ENCODE measurements around the gene TMEM60. TPM values are rescaled to one million over a fixed set of nuclear protein-coding genes. Genes with fewer than 3 reads are reported as not detected.
"Not testable (repeated sequence)": the region's sequence is repeated elsewhere in the genome, so short reads cannot be mapped to it uniquely, and the experiment has no call there.

Gene TMEM60, protein sequence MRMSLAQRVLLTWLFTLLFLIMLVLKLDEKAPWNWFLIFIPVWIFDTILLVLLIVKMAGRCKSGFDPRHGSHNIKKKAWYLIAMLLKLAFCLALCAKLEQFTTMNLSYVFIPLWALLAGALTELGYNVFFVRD
- 10 to 100 TPM; 13.4 to 25.6 (median 17.4) TPM for polyA plus RNA-seq

DNA sequence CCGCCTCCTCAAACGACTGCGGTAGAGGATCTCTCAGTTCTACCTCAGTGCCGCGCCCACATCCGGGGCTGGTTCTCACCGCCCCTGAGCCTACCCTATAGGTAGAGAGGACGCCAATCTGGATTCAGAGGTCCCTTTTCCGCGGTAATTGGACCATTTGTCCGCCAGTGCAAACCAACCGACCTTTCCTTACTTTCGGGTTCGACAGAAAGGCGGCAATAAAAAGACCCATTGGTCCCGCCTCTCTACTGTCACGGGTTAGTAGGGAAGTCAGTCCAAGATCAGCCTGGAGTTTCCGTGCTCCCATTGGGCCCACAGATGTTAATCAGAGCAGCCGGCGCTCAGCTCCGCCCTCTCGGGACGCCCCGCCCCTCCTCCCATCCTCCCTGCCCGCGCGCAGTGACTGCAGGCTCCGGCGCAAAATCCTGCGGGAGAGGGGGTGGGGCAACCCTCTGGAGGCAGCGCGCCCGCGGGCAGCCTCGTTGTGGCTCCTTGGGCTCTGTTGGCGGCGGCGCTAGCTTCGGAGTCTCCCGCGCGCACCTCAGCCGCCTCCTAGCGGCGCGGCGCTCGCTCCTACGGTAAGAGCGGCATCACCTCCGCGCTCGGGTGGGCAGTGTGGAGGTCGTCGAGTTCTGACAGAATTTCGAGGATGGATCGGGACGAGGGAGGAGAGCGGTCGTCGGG lies at the start of gene TMEM60, which contains the start of gene PHTF2:
TSS of gene TMEM60 (minus strand) at position 41 of the 684 bp plus-strand sequence. CDS start 4,061 bp downstream, outside the sequence.
TSS of gene PHTF2 (plus strand) at position 380 of the 684 bp plus-strand sequence.
- peak within 1 kb of the TSS; percentile 28 for H3K27ac ChIP-seq (ENCODE audit: low read depth, low read length)
- 0 to 1% (median 0%) methylated on average over 57 to 61 of the region's 61 CpGs for WGBS, 3 donors

DNA sequence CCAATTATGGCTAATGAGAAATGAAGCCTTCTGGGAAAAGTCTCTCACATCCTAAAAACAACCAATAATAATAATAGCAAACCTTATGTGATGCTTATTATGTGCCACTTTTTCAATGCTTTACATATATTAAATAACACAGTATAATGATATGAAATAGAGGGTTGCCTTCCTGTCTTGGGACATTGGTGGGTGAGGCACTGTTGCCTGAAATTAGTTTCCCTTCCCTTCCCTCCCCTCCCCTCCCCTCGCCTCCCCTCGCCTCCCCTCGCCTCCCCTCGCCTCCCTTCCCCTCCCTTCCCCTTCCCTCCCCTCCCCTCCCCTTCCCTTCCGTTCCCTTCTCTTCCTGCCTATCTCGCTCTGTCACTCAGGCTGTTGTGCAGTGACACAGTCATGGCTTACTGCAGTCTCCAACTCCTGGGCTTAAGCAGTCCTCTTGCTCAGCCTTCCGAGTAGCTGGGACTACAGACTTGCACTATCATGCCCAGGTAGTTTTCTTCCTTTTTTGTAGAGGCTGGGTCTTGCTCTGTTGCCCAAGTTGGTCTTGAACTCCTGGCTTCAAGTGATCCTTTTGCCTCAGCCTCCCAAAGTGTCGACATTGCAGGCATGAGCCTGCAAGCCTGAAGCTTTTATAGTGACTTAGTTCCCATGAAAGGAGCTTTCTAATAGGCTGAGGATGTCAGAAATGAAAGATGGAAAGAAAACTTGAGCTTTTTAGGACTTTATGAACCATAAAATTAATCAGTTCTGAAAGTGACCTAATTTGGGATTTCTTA lies 48.3 kb upstream of the TMEM60 start:
- no peak overlapping the region for H3K27ac ChIP-seq (ENCODE audit: low read depth, low read length)
- WGBS, 3 donors: 73 to 89% (median 84%) methylated on average over 2 to 7 of the region's 8 CpGs

DNA sequence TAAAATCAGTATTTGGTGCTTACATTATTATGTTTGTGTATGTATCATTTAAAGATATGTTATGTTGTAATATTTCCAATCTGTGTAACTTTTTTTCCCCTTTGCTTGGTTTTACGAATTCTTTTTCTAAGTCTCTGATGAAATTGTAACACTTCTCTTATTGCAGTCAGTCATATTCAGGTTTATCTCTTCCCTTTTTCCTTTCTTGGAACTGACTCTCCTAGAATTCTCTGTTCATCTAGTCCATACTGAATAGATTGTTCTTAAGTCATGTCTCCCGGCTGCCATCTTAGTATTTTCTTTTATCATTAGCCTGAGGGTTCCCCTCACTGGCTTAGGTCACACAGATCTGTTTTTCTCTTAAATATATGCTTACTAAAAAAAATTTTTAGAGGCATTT lies 45.0 kb upstream of the TMEM60 start:
- 73 to 98% (median 79%) methylated on average over 2 of the region's 2 CpGs for WGBS, 3 donors
- H3K27ac ChIP-seq (ENCODE audit: low read depth, low read length): no peak overlapping the region

DNA sequence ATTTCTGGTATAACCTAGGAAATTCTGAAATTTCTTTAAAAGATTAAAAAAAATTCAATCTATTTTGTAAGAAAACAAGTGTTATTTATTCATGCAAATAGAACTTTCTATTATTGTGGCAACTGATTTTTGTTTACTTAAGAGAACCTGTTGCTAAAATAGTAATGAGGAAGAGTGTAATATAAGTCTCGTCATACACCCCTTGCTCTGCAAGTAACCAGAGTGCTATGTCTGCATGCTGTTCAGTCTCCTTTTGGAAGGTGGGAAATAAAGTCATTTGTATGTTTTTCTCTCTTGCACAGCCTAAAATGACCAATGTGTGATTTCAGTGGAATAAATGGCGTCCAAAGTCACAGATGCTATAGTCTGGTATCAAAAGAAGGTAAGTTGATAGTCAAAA lies 41.7 kb upstream of the TMEM60 start:
- WGBS, 3 donors: 81 to 84% (median 82%) methylated on average over 2 of the region's 2 CpGs
- H3K27ac ChIP-seq (ENCODE audit: low read depth, low read length): no peak overlapping the region

DNA sequence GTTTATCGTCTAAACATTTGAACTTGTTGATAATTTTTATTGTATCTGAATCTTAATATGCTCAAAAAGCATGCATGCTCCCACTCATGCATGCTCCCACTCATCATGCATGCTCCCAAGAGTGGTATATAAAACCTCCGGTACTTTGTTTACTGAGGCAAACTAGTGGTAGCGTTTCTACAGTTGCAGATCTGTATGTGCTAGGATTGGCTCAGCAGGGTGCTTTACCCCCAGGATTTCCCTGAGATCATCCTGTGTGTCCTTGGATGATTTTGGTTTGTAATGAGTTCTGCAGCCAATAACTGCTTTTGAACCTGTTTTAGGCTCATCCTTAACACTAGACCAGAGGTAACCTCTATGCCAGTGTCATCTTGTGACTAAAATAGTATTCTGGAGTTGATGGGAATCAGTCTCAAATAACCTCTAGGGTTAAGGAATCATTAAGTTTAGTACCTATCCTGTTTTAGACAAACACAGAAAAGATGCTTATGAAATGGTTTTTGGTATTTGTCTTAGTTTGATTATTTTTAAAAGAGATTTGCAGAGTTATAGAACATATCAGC lies 40.8 kb upstream of the TMEM60 start:
- no peak overlapping the region for H3K27ac ChIP-seq (ENCODE audit: low read depth, low read length)
- WGBS, 3 donors: 45 to 81% (median 67%) methylated on average over 3 of the region's 3 CpGs

DNA sequence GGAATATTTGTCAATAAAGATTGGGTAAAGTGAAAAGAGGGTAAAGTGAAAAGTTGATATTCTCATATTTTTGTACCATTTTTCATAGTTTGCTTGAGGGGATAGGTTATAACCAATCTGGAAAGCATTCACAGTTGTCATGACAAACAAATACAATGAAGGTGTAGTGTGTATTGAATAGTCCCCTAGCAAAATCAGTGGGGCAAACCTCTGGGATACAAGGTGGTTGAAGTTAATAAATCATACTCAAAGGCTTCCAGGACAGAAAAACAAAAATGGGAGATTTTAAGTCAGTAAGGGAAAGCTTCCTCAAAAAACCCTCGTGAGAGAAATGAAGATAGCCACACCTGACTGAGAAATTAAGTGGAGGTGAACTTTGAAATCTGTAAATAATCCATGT lies 39.7 kb upstream of the TMEM60 start:
- H3K27ac ChIP-seq (ENCODE audit: low read depth, low read length): no peak overlapping the region
- 19 to 77% (median 65%) methylated on average over 1 of the region's 1 CpG for WGBS, 3 donors

DNA sequence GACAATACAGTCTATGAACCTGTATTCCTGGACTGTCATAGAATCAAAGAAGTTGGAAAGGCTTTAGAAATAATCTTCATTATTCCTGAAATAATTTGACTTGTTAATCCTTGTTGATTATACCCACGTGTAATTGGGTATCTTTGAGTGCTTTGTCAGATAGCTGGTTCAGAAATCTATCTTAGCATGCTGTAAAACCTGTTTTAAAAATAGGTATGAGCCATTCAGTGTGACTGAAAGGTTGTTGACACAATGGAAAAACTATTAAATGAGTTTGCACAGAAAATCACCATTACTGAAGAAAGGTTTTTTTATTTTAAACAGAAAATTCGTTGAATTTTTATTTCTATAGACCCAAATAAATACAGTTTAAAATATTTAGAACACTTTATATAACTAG lies 39.0 kb upstream of the TMEM60 start:
- WGBS, 3 donors: 17 to 69% (median 65%) methylated on average over 2 of the region's 2 CpGs

DNA sequence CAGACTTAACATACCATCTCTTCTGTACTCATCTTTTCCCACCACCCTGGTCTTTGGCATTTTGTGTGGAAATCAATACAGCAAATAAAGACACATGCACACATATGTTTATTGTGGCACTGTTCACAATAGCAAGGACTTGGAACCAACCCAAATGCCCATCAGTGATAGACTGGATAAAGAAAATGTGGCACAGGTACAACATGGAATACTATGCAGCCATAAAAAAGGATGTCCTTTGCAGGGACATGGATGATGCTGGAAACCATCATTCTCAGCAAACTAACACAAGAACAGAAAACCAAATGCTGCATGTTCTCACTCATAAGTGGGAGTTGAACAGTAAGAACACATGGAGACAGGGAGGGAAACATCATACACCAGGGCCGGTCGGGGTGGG lies 38.2 kb upstream of the TMEM60 start:
- 97 to 100% (median 100%) methylated on average over 2 of the region's 2 CpGs for WGBS, 3 donors
- not testable (repeated sequence) for H3K27ac ChIP-seq (ENCODE audit: low read depth, low read length)

More for the DNA sequence above, 39.0 kb upstream of the TMEM60 start:
- no peak overlapping the region for H3K27ac ChIP-seq (ENCODE audit: low read depth, low read length)

DNA sequence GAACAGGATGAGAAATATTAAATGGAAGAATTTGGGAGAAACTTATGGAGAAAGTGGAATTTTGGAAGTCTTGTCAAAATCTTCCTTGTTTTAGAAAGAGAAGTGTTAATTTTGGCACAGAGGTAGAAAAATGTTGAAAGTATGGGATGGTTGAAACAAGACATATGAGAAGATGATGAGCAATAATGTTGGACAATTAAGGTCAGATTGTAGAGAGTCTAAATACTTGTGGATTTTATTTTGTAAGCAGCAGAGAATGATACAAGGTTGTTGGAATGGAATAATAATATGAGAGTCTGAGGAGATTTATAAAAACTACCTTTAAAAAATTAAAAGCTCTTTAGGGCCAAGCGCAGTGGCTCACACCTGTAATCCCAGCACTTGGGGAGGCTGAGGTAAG lies 34.9 kb upstream of the TMEM60 start:
- H3K27ac ChIP-seq (ENCODE audit: low read depth, low read length): no peak overlapping the region
- WGBS, 3 donors: 98 to 100% (median 100%) methylated on average over 1 of the region's 1 CpG

DNA sequence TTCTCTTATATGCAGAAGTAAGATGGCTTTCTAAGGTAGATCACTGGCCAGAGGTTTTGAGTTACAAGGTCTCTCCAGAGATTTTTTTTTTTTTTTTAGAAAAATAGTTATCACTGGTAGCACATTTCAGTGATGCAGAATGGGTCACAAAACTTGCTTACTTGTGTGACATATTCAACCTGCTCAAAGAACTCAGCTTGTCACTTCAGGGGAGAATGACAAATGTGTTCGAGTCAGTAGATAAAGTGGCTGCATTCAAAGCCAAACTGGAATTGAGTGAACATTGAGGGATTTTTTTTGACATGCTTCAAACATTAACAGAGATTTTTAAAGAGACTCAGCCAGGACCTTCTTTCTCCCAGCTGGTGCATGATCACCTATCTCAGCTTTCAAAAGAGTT lies 33.7 kb upstream of the TMEM60 start:
- H3K27ac ChIP-seq (ENCODE audit: low read depth, low read length): no peak overlapping the region
- 29 to 93% (median 85%) methylated on average over 1 of the region's 1 CpG for WGBS, 3 donors

DNA sequence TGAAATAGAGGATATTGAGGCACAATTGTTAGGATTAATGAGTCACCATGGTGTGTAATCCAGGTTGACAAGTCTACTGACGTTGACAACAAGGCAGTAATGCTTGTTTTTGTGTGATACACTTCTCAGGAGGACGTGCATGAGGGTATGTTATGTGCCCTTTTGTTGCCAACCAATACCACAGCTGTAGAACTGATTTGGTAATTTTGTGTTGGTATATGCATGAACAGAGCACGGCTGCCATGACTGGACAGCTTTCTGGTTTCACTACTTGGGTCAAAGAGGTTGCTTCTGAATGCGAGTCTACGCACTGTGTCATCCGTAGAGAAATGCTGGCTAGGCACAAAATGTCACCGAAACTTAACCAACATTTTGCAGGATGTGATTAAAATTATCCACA lies 33.2 kb upstream of the TMEM60 start:
- 93% methylated on average over 7 of the region's 7 CpGs for WGBS, 3 donors
- no peak overlapping the region for H3K27ac ChIP-seq (ENCODE audit: low read depth, low read length)

DNA sequence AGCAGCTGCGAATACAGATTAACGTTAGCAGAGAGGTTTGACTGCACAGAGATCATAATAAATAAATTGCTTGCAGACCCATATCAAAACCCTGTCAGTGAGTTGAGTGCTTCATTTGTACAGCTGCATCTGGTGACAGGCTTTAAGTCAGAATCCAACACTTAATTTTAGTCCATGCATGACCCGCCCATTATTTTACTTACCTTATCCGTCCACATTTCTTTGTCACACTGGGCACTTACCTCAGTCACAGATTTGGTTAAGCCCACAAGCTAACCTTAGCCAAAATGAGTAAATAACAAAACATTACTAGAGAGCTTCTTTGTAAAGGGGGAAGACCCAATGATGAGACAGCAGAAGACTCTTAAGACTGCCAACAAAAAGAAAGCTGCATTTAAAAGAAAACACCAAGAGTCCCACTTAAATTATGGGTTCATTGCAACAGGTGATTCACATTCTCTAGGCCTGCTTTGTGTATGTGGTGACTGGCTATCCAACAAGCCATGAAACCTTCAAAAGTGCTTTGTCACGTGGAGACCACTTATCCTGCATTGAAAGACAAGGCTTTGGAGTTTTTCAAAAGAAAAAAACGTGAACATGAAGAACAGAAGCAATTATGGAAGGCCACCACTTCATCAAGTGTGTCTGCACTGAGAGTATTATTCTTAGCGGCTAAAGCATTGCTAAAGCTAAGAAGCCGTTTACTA lies 32.6 kb upstream of the TMEM60 start:
- H3K27ac ChIP-seq (ENCODE audit: low read depth, low read length): no peak overlapping the region
- WGBS, 3 donors: 85 to 90% (median 86%) methylated on average over 8 of the region's 8 CpGs

DNA sequence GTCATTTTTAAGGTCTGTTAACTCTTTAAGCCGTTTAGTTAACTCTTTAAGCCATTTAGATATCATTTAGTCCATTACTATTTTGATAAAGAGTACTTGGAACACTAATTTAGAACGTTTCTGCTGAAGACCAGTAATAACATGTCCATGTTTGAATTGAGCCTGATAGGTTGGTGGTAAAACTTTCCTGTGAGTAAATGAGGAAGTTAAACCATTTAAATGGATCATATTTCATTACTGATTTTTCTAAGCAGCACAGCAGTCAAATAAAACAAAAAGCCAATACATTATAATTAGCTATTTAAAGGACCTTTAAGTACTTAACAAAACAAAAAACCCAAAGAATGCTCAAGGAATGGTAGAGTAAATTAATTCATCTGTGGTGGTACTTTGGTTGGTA lies 29.8 kb upstream of the TMEM60 start:
- WGBS, 3 donors: 58 to 70% (median 61%) methylated on average over 2 of the region's 2 CpGs
- H3K27ac ChIP-seq (ENCODE audit: low read depth, low read length): no peak overlapping the region

DNA sequence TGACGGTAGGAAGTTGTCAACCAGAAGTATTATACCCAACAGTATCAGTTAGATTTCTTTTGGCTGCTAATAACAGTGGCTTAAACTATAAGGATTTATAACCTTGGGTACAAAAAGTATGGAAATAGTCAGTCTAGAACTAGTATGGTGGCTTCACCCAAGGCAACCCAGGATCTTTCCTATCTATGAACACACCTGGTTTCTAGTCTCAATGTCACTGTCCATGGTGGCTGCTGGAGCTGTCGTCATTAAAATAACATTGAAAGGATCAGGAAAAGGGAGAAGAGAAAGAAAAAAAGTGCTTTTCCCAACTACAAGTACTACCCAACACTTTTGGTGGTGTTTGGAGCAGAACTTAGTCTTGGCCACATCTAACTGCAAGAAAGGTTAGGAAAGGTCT lies 28.1 kb upstream of the TMEM60 start:
- 92 to 97% (median 95%) methylated on average over 2 of the region's 2 CpGs for WGBS, 3 donors
- H3K27ac ChIP-seq (ENCODE audit: low read depth, low read length): no peak overlapping the region

DNA sequence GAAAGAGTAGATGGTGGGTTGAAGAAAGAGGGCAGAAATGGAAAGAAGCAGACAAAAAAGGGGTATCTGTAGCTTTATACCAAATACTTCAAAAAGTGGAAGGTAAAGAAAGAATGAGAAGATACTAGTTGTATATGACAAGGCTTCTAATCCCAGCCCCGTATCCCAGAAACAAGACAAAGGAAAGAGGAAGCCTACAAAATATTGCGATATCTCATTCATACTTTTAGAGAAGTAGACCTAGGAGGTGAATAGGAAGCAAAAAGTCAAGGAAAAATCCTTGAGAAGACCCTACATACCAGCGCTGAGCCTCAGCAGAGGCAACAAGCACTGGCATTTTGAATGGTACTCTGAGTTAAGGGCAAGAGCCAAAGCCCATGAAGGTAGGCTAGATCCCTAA lies 26.9 kb upstream of the TMEM60 start:
- H3K27ac ChIP-seq (ENCODE audit: low read depth, low read length): no peak overlapping the region
- 78 to 96% (median 84%) methylated on average over 3 of the region's 3 CpGs for WGBS, 3 donors

DNA sequence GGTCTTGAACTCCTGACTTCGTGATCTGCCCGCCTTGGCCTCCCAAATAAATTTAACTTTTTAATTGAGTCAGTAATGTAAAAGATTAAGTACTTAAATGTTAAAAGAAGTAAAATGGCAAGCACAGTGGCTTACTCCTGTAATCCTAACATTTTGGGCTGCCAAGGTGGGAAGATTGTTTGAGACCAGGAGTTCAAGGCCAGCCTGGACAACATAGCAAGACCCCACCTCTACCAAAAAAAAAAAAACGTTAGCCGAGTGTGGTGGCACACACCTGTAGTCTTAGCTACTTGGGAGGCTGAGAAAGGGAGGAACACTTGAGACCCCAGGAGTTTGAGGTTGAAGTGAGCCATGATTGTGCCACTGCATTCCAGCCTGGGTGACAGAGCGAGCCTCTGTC lies 26.4 kb upstream of the TMEM60 start:
- WGBS, 3 donors: 93 to 98% (median 98%) methylated on average over 5 of the region's 5 CpGs

DNA sequence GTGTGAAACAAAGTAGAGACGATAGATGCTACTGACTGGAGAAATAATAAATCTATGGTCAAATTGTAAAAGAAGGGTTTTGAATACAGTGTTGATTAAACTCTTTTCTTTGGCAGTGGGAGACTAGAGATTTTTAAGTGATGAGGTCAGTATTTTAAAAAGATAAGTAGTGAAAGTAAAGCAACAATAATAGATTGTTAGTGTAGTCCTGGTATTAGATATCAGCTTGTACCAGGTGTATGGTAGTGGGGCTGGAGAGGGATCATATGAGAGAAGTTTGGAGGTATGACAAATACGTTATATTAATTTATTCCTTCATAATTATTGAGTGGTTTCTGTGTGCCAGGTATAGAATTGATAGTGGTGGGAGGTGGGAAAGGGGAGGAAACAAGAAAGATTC lies 25.6 kb upstream of the TMEM60 start:
- WGBS, 3 donors: 75 to 79% (median 76%) methylated on average over 2 of the region's 2 CpGs
- H3K27ac ChIP-seq (ENCODE audit: low read depth, low read length): no peak overlapping the region

More for the DNA sequence above, 26.4 kb upstream of the TMEM60 start:
- H3K27ac ChIP-seq (ENCODE audit: low read depth, low read length): no peak overlapping the region

DNA sequence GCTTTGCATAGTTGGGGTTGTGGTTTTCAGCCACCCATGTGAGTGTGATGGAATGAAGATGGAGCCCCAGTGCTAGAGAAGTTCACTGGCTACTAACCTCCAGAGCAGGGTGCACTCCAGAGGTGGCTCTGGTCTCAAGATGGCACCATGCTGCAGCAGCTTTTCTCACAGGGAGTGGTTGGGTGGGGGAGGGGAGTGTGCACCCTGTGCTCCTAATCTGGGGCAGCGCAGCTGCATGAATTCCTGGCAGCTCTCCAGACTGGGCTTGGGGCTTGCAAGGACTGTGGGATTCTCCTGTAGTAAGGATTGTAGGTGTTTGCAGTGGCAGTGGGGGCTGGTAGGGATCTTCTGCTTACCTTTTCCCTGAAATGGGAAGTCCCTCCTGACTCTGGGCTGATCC lies 24.0 kb upstream of the TMEM60 start:
- 0 to 58% (median 48%) methylated on average over 1 of the region's 1 CpG for WGBS, 3 donors

DNA sequence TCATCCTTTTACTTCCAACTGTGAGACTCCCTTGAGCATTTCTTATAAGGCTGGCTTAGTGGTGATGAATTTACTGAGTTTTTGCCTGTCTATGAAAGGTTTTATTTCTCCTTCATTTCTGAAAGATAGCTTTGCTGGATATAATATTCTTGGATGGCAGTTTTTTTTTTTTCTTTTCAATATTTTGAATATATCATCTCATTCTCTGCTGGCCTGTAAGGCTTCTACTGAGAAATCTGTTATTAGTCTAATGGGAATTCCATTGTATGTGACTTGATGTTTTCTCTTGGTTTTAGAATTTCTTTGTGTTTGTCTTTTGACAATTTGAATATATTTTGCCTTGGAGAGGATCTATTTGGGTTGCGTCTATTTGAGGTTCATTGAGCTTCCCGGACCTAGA lies 22.7 kb upstream of the TMEM60 start:
- WGBS, 3 donors: 97 to 100% (median 99%) methylated on average over 2 of the region's 2 CpGs
- no peak overlapping the region for H3K27ac ChIP-seq (ENCODE audit: low read depth, low read length)

More for the DNA sequence above, 24.0 kb upstream of the TMEM60 start:
- H3K27ac ChIP-seq (ENCODE audit: low read depth, low read length): no peak overlapping the region
